DMS79 treated with DMSO at 0.1 percent for 48 hours (cell line): Measurements from ENCODE around the gene LRRFIP2.

Source experiments
- DNase-seq: peaks from one replicate; lab custom pipeline; 2025; lab: John Stamatoyannopoulos, UW

Gene LRRFIP2

DNA sequence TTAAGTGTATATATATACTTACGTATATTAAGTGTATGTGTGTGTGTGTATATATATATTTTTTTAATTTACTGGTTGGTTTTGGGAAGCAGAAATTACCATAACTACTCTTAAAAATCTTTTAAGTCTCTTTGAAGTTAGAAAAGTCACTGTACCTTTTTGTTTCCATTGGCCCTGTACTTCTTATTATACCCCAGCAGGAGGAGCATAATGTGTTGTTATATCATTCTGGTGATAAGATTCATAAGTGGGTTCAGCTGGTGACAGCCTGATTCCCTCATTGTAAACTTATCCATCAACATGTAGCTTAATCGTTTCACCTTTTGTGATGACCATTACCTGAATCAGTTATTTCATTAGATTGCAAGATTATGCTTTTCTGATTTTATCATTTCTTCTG lies 150.3 kb downstream of the LRRFIP2 start:
- DNase-seq: no peak

DNA sequence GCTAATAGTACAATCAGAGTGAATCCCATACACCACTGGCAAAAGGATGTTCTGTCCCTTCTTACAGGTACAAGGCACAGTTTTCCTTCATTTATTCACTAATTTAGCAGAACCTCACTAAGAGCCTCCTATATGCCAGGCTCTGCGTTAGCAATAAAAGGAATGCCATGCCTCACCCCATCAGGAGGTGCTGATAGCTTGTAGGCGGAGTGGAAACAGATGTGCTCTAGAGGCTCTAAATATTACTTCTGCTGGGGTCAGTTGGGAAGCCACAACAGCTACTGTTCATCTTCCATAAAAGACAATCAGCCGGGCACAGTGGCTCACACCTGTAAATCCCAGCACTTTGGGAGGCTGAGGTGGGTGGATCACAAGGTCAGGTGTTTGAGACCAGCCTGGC lies 156.7 kb downstream of the LRRFIP2 start:
- DNase-seq: no peak

GRCh38 chr3:37016903-37017302 lies 157.5 kb downstream of the LRRFIP2 start:
- DNase-seq: no peak

- DNase-seq: no peak
Observed at GRCh38 chr3:37015642-37016041, 158.7 kb downstream of the LRRFIP2 start.

- no peak for DNase-seq
Observed at GRCh38 chr3:37014620-37015019, 159.8 kb downstream of the LRRFIP2 start.
